Endothelial cell of hepatic sinusoid (primary cell): Measurements from ENCODE around the gene GLT6D1.

Source experiments
- in situ Hi-C: cut with HindIII; loops from 2 replicates; pipeline ENCODE4 v1.10.0; 2017; ENCODE audit warnings: low sequenced_read_pairs

GLT6D1 gene

DNA sequence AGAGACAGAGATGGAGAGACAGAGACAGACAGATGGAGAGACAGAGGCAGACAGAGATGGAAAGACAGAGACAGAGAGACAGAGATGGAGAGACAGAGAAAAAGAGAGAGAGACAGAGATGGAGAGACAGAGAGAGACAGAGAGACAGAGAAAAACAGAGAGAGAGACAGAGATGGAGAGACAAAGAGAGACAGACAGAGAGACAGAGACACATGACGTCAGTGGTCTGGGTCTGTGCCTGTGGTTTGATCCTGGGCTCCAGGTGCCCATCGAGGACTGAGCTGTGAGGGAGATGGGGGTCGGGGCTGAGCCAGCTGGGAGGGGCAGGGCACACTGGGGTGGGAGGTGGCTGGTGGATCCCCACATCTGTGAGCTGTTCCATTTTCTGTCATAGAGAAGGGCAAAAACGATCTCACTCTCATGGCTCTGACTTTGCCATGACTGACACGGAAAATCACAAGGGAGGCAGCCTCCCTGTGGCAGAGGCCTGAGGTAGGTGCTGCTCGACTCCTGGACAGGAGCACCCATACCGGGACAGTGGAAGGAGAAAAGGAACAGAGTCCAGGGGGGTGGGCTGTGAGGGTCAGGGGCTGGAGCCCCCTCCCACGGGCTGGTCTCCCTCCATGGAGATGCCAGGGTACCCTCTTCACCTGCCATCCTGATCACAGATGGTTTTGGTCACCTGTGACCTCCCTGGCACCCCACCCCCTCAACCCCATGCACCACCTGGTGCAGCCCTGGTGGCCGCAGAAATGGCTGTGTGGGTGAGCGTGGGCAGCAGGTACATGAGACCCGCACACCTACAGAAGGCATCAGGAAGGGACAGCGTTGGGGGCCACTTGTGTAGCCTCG, 28.8 kb downstream of the GLT6D1 start:
- in situ Hi-C loops, result no loop called here

DNA sequence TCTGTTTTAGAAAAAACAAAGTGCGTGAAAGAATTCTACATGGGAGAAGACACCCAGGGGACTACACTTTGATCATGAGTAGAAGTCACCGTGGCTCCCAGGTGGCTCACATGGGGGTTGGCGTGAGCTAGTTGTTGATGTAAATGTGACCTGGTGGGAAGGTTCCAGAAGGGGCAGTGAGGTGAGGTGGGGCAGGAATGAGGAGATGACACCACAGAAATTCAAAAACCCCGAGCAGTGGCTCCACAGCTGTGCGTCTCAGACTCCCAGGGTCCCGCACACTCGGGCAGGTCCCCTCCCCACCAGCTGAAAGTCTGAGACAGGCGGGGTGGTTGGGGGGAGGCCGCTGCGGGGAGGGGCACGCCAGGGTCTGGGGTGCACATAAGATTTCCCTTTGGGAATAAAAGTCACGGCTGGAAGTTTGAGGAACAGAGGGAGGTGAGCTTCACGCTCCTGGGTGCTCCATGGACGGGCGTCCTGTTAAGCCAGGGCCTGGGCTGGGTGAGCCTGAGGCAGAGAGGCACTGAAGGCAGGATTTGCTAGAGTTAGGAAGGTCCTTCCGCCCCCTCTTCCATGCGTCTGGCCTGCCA, 29.9 kb downstream of the GLT6D1 start:
- in situ Hi-C loops, result no loop called here

DNA sequence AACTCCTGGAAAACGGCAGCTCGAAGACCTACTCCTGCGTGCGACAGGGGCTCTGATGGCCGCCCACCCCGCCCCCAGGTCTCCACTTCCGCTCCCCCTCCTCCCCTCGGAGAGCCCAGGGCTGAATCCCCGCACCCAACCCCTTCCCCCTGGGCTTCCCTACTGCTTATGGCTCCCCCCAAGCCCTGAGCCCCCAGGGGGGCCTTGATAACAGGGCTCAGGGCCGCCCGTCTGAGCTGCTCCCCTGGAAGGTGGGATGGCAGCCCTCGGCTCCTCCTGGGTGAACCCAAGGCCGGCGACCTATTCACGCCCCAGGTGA, 30.4 kb downstream of the GLT6D1 start:
- in situ Hi-C loops, result no loop called here

DNA sequence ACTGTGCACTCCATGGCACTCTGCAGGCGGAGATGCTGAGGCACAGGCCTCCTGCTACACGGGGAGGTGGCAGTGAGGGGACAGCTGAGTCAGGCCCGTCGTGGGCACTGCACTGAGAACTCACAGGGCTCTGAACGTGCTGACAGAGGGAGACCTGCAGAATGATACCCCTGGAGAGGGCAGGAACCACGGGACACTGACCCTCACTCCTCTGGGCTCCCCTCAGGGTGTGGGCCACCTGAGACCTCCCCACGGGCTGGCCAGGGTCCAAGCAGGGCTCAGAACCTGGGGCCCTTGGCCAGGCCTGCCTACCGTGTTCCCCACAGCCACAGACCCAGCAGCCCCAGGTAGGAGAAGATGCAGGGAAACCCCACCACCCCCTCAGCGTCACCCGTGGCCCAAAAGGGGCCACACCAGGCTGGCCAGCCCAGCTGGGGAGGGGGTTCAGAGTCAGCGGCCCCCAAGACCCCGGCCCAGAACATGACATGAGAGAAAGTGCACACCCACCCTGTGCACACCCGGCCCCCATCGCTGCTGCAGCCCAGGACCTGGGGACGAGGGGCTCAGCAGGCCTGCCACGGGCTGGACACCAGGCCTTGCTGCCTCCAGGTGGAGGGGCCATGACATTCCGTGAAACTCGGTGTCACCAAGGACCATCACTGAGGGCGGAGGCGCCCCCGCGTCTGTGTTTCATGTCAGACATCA, 30.9 kb downstream of the GLT6D1 start:
- in situ Hi-C loops, result no loop called here

DNA sequence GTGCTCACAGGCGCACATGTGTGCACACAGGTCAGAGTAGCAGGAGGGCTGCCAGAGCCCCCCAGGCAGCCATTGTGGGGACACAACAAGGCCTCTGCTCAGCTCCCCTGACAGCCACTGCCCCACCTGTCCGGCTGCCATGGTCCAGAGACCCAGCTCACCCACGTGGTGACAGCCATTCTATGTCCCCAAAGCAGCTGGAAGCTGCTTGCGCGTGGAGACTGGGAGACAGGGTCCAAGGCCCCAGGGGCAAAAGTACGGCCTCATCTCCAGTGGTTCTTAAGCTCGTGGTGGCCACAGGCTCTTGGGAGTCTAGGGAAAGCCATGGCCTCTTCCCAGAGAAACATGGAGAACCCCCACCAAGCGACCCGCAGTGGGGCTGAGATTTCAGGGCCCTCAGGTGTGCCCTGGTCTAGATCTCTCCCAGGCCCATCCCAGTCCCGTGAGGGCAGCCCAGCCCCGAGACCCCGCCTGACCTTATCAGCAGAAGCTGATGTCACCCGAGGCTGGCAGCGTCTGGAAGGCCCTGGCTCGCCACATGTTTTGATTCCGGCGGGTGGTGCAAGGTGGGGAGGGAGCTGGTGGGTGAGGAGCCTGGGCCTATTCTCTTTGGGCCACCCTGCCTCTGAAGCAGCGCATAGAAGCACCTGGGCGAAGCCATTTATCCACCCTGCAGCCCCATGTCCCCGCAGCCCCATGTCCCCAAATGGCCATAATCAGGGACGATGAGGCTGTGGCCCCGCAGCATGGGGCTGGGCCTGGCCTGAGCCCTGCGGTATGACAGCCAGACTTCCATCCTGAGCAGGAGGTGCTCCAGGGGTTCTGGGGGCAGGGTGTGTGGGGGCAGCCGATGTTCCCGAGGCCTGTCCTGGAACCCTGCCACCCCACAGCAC, 31.7 kb downstream of the GLT6D1 start:
- in situ Hi-C loops, result no loop called here

DNA sequence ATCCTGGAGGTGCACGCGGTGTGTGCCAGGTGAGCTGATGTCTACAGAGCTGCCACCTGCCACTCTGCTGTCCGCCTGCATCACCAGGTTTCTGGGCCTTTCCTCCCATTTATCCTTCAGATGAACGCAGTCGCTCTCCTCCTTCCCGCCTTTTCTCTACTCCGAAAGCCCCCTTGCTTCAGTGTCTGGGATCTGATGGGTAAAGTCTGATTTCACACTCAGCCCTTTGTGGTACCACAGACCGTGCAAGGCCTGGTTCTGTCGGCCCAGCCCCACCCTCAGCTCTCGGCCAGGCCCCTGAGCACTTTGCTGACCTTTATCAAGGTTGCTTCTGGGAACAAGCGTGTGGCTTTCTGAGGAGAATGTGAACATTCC, 32.5 kb downstream of the GLT6D1 start:
- in situ Hi-C loops, result no loop called here

DNA sequence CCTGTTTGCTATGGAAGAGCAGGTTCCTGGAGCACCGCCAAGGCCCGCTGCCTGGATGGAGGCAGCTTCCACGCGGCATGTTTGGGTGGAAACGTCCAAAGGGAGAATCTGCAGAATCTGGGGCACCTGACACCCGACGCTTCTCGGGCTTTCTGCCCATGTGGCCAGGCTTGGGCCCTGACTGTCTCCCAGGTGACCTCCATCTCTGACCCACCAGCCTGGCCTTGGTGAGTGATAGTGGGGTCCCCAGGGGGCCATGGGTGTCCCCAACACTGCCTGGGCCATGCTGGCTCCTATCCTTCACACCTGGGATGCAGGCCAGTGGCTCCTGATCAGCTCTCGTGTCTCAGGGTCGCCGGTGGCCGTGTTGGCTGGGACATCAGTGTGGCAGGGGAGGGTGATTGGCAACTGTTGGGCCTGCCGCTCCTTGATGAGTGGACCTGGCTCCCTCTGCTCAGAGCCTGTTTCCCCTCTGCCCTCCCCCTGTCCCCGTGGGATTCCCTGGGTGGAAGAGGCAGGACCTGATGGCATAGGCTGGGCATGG, 34.0 kb downstream of the GLT6D1 start:
- in situ Hi-C loops, result no loop called here

DNA sequence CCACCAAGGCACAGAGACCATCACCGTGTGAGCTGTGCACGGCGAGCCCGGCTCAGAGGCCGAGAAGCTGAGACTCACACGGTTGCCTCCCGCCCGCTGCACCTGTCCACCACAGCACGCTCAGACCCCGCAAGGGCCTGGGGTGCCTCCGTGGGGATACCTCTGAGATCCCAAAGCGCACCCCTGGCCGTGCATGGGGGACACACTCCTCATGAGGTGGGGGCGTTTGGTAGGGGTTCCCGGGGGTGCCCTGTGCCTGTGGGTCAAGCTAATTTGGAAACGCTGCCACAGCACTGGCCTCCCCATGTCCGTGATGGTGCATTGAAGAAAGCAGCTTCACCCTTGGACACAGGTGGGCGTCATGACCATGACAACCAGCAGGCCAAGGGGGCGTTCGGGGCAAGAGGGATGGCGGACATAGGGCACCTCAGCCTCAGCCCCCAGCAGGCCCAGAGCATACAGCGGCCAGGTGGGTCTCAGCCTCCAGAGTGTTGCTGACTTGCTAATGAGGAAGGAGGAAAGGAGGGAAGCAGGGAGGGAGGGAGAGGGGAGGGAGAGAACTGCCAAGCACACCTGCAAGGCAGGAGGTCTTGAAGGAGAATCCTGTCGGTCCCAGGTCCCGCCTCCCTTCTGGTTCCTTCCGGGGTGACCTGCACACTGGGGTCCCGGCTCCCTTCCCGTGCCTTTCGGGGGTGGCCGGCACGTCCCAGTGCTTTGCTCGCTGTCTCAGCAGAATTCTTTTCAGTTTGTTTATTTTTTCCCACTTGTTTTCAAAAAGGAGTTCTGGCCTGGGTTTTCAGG, 34.7 kb downstream of the GLT6D1 start:
- in situ Hi-C loops, result no loop called here

DNA sequence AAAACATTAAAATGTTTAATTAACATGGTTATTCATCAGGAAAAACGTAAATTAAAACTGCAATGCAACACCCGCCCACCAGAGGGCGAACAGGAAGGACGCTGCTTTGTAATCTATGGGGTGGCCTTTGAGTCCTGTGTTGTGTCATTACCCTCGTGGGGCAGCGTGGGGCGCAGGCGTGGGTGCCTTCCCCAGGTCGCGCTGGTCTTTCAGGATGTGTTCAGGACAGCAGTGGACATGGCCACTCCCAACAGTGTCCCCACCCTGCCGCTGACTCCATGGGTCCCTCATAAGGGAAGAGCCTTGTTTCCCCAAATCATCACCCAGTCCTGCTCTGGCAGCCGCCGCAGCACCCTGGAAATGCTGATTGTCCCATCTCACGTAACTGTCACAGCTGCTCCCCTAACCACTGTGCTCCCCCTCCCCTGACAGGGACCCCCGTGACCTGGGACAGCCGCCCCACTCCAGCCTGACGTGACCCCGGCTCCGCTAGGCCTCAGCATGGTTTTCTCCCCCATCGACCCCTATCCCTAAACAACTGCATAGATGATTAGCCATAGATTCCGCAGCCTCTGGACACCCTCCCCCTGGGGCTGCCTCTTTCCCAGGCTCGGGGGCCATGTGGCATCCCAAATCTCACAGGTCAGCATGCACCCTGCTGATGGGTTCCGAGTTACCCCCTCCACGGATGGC, 36.4 kb downstream of the GLT6D1 start:
- in situ Hi-C loops, result no loop called here

DNA sequence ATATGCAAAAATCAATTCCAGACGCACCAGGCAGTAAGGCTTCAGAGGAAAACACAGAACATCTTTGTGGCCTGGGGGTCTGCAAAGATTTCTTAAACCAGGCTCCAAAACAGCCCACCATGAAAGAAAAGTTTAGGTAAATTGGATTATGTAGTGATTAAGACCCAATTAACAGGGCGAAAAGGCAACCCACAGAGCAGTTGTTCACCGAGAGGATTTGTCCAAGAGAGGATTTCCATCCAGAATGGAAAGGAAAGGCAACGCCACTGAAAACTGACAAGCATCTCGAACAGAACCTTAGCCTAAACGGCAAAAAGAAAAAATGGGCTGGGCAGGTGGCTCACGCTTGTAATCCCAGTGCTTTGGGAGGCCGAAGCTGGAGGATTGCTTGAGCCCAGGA, 37.4 kb downstream of the GLT6D1 start:
- in situ Hi-C loops, result no loop called here

DNA sequence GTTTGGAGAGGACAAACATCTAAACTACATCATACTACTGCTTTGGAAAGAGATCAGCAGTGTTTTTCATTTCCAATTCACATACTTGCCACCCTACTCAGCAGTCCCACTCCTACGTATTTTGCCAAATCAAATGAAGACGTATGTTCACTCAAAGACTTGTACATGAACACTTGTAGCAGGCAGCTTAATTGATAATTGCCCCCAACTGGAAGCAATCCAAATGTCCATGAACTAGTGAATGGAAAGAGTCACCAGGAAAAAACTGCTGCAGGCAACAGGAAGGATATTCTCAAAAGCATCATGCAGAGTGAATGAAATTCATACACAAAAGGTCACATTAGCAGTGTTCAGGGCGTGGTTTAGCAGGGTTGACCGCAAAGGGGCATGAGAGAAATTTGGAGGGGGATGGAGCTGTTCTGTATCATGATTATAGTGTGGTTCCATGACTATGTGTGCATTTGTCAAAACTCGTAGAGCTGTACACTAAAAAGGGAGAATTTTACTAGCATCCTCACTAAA, 39.0 kb downstream of the GLT6D1 start:
- in situ Hi-C loops, result no loop called here

DNA sequence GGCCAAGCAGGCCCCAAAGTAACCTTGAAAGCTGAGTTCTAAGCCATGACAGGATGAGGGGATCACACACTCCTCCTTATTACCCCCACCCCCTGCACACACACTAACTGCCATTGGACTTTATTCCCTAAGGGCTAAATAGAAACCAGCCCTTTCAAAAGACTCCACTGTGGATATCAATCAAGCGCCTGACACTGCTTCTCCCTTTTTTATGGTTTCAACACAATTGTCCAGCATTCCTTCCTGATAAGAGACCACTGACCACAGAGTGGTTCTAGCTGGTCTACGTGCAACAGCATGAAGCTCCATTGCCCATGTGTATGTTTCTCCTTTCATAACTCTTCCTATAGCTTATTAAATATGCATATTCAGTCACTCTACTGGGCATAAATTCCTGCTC, 43.1 kb downstream of the GLT6D1 start:
- in situ Hi-C loops, result no loop called here

DNA sequence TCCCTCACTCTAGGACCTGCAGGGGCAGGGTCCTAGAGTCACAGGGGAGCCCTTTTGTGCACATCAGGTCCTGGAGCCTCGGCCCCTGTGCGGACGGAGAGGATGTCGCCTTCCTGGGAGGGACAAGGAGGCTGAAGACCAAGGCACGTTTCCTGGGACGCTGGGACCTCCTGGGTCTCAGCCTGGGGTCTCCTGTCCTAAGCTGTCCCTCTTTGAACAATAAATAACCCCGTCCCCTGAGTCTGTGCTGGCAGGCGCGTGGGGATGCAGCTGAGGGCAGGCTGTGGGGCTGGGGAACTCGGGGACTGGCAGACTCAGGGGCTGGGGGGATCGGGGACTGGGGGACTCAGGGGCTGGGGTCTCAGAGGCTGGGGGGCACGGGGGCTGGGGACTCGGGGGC, 46.7 kb downstream of the GLT6D1 start:
- in situ Hi-C loops, result no loop called here

DNA sequence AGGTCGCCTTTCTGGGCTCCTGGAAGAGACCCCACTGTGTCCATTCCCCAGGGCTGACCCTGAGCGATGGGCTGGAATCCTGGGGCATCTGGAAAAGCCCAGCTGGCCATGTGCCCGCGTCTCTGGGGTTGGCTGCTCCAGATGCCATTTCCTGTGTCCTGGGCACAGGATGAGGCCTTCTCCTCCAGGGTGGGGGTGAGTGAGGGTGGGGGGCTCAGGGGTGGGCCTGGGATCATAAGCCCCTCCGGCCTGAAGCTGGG, 47.1 kb downstream of the GLT6D1 start:
- in situ Hi-C loops, result no loop called here

DNA sequence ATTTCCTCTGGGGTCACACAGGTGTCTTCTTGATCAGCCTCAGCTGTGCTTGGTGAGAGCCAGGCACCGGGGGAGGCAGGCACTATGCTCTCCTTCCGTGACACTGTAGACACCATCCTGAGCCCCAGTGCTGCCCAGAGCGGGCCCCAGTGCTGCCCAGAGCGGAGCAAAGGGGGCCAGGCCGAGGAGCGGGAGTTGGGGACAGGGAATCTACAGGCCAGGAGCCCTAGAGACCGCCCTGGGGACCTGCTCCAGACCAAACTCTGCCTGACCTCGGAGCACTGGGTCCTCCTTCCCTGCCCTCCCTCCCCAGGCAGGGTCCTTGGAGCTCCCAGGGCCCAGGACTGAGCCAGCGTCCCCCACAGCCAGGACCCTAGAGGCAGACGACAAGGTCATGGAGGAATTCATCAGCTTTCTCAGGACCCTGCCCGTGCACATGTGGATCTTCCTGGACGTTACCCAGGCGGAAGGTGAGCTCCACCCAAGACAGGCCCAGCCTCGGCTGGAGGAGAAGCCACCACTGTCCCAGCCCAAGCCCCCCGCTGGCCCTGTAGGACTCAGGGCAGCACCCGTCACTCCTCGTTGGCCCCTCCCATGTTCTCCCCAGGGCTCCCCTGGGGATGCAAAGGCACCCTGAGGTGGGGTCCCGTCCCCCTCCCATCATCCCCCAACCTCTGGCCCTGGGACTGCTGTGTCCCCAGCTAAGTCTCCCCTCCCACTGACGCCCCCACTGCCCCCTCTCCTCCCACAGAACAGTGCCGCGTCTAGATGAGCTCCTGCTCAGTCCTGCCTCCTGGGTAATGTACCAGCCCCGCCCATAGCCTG, 47.6 kb downstream of the GLT6D1 start:
- in situ Hi-C loops, result no loop called here

DNA sequence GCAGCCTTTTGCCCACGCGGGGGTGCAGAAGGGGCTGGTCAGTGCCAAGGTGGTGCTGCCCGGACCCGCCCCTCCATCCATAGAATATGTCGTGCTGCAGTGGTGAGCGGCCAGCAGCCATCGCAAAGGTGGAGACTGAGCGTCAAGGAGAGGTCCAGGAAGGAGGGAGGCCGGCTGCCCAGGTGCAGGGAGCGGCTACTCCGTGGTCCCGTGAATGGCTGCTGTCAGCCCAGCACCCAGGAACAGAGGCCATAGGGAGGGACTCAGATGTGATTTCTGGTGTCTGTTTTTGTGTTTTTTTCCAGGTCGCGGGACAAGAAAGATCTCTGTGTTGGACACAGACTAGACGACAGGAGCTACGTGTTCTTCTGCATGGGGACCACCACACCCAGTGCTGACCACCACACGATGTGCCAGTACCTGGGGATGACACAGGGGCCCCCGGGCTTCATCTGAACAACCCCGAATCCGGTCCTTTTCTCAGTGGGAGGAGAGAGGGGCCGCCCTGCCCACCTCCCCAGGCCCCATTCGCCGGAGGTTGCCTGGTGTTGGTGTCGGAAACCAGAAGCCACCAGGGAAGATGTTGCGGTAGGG, 48.8 kb downstream of the GLT6D1 start:
- in situ Hi-C loops, result no loop called here

DNA sequence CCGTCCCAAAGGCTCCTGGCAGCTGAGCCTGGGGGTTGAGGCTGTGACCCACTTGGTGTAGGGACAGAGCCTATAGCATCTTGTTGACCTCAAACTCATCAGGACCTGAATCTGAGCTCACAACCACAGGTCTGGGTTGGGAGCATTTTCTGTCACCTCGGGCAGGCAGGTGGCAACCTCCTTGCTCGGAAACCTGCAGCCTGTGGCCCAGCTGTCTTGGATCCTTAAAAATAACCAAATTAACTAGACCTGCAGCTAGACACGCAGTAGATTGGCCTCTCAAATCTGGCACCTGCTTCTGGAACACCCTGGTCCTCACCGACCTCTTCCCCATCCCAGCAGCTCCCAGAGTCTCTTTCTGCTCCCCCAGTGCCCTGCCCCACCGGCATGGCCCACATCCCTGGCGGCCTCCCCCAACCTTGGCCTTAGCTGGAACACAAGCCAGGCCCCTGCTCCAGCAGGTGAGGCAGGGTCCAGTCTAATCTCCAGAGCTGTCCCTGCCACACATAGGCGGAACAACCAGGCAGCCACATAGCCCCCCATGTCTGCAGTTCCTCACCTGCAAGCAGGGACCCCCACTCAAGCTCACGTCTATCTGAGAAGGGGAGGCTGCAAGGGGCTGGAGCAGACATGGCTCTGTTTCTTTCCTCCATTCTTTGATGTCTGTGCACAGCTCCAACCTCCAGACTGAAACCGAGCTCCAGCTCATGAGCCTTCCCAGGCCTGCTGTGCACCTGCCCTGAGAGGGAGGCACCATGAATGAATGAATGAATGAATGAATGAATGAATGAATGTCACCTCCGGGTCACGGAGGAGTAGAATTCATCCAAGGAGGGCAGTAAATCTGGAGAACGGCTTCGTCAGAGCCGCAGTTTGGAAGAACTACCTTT, 49.5 kb downstream of the GLT6D1 start:
- in situ Hi-C loops, result no loop called here
